GM19395 (cell line): Measurements from ENCODE around the gene HSPA12B.

Source experiments
- ATAC-seq: cut with Tn5 transposase; IDR thresholded peaks from one replicate; pipeline ENCODE4 v1.9.1; 2021; ENCODE audit warnings: mild to moderate bottlenecking, moderate library complexity; ENCODE audit not compliant: unreplicated experiment

The HSPA12B gene

DNA sequence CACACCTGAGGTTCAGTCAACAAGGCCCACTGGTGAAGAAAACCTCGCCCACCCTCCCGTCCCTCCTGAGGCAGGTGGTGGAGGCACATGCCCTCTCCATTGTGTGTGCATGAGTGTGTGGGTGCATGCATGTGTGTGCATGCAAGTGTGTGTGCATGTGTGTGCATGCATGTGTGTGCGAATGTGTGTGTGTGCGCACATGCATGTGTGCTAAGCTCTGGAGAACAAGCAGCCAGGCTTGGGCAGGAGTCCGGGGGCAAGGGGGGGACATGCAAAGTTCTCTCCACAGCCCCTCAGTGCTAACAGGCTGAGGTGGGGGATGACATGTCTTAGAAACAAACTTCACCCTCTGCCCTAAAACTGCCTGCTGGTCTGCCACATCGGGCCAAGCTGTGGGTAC, 3.1 kb upstream of the HSPA12B start:
- no peak for ATAC-seq

DNA sequence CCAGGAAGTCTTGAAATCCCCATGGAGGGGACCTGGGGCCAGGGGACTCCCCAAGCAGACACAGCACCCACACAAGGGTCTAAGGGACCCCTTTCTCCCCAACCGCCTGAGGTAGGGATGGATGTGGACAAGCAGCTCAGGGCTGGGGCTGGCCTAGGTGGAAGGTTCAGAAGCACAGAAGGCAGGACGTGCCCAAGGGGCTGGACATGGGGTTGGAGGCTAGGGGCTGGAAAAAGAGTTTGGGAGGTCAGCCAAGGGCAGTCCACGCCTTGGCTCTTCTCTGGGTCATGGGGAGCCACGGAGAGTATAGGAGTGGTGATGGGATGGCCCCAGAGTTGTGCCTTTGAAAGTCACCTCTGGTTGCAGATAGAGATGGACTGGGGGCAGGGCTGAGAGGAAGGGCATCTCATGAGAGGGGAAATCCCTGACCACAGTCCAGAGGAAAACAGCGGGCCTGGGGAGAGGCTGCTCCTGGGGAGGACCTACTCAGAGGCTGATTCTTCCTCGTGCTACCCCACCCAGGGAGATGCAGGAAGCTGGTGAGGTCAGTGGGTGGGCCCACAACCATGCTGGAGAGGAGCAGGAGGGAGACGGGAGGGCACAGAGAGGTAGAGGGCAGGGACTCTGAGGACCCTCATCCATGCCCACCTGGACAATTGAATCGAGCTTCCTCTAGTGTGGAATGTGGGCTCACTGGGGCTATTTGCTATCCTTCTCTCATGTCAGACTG, 2.5 kb upstream of the HSPA12B start:
- no peak for ATAC-seq

DNA sequence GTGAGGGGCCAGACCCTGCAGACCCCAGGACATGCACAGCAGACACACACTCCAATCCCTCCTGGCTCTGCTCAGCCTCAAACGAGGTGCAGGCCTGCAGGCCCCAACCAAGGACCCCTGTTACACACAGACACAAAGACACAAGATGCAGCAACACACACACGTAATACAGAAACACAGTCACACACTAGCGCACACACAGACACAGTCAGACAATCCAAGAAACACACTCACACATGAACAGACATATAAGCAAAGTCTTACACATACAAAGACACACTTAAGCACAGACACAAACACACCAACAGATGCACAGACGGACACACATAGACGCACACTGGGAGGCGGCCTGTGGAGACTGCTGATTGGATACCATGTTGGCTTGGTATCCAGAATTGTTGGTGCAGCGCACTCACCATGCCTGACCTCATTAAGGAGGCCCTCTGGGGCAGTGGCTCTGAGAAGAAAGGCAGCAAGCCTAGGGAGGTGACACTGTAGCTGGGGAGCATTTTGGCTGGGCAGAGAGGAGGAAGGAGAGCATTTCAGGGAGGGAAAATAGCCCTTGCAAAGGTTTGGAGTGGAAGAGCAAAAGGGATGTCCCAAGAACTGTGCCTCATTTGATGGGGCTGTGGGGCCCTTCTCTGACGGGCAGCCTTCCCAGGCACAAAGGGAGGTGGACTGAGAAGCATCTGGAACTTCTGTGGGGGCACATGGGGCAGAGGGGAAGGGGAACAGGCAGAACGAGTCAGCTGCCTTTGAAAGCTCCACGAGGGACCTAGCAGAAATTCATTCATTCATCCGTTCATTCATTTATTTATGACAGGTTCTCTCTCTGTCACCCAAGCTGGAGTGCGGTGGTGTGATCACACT, 1.4 kb upstream of the HSPA12B start:
- ATAC-seq, result no peak

DNA sequence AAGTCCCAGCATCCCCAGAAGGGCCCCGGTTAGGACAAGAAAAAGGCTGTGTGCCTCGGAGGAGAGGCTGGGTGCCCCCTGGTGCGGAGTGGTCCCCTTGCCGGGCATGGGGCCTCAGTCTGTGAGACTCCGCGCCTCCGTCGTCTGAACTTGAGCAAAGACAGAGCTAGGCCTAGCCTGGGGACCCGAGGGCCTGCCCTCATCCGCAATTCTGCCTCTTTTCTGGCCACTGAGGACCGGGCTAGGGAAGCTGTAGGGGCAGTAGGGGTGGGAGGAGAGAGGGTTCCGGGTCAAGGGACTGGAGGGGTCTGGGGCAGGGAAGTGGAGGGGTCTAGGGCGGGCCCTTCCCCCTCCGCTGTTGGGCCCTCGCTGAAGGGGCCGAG, 550 bp upstream of the HSPA12B start:
- ATAC-seq, result no peak

- no peak for ATAC-seq
Measured at GRCh38 chr20:3733119-3733995, 872 bp downstream of the HSPA12B start.

DNA sequence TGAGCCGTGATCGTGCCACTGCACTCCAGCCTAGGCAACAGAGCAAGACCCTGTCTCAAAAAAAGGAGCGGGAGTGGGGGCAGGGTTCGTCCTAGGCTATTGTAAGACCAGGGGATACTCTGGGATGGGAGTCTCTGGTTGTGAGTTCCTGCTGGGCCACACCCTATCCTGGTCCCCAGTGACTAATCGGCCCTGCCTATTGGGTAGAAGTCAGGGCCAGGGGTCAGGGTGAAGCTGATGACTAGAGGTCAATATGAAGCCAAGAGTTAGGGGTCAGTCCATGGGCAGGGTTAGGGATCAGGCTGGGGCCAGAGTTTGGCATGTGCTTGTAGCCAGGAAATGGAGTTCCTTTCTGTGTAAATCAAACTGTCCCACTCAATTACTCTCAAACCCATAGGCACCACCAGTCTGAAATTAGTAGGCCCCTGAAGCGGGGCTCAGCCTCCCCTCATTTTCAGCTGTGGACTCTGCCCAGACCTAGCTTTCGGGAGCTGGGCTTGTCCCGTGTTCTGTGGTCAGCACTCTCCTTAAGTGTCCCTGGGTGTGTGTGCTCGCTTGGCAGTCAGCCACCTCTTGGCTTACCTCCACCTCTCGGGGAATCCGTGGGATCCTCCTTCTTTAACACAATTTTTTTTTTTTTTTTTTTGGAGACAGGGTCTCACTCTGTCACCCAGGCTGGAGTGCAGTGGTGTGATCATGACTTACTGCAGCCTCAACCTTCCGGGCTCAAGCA, 1.8 kb downstream of the HSPA12B start:
- no peak for ATAC-seq

- no peak for ATAC-seq
Measured at GRCh38 chr20:3735768-3736167, 3.3 kb downstream of the HSPA12B start.

DNA sequence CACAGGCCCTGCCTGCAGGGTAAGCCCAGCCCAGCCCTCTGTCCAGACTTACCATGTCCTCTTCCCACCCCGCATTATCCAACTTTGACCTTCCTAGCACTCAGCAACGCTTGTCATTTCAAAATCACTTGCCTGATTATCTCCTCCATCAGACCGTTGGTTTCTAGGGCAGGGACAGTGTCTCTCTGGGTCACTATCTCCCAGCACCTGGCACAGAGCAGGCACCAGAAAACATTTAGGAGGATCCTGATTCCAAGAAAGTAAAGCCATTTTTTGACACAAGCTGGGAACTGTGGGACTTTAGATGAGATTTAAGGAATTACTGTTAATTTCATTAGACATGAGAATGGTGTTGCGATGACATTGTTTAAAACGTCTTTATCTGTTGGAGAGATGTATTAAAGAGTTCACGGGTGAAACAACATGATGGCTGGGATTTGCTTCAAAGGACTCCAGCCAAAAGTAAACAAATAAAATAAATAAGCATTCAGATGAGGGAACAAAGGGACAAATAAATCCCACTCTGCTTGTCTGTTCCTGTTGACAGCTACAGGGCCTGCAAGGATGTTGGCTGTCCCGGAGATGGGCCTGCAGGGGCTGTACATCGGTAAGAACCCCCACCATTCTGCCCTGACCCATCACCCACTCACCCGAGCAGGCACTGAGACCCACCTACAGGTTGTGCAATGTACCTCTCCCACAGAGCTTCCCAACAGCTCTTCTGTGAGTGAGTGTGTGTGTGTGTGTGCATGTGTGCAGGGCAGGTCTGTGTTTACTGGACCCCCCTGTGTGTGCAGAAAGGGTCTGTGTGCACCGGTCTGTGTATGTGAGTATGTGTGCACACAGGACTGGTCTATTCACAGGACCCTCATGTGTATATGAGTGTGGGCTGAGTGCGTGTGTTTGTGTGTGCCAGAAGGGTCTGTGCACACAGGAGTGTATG, 5.9 kb downstream of the HSPA12B start:
- no peak for ATAC-seq

DNA sequence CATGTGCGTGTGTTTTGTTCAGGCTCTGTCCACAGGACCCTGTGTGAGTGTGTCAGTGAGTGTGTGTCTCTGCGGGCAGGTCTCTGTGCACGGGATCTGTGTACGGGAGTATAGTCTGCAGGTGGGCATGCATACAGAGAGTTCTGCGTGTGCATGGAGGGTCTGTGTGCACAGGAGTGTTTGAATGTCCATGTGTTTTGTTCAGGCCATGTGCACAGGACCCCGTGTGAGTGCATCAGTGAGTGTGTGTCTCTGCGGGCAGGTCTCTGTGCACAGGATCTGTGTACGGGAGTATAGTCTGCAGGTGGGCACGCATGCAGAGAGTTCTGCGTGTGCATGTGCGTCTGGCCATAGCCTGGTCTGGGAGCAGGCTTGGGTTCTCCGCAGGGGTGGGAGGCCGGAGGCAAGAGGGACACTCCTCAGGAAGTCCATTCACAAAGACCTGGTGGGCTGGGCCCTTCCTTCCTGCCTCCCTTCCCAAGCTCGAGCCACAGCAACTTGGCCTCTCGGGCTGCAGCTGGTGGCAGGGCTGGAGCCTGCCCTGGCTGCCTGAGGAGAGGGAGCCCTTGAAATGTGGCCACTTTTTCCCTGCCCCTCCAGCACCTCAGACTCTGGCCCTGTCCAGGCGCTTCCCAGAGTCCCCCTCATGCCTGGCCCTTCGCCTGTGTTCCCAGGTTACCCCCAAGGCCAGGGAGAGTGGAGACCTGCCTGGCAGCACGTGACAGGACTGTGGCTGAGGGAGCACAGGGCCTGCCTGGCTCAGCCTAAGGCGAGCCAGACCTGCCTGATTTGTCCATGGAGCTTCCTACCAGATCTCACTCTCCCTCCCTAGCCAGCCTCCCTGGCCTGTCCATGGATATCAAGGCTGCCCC, 6.8 kb downstream of the HSPA12B start:
- ATAC-seq, result no peak

GRCh38 chr20:3739926-3740451, 7.5 kb downstream of the HSPA12B start:
- no peak for ATAC-seq

DNA sequence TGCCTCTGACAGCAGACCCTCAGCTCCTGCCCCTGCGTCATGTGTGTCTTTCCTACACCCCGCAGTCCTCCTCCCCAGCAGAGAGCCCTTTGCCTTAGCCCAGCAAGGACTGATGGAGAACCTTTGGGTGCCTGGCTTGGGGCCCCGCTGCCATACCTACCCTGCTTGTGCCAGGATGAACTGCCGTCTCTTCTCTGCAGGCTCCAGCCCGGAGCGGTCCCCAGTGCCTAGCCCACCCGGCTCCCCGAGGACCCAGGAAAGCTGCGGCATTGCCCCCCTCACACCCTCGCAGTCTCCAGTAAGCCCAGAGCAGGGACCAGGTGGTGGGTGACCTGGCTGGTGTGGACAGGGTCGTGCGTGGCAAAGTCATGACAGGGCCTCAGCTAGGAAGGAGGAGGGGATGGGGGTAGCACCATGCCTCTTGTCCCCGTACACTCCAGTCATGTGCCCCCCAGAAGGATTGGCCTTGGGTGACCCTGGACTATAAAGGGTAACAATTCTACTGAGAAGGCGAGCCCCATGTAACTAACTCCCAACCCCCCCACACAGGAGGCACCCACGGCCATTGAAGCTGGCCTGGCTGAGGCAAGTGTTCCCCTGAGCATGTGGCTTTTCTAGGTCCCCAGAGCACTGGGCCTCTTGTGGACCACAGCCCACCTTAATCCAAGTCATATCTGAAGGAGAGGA, 8.3 kb downstream of the HSPA12B start:
- no peak for ATAC-seq

DNA sequence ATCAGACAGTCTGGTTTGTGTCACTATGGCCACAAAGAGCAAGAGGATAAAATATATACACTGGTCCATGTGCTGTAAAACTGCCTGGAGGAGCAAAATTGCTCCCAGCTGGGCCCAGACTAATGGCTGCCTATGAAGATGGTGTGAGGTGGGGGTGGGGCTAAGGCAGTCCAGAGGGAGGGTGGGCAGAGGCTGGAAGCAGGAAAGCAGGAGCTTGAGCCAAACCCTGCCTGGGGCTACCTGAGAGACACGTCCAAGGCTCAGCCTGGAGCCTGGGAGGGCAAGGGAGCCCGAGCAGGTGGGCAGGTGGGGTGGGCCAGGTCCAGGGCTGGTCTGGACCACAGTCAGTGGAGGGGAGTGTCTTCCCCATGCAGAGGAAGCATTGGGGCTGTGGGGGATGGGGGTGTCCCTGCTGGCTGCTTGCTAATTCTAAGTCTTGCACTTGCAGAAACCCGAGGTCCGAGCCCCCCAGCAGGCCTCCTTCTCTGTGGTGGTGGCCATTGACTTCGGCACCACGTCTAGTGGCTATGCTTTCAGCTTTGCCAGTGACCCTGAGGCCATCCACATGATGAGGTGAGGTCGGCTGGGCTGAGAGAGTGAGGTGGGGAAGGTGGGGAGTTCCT, 9.5 kb downstream of the HSPA12B start:
- ATAC-seq, result no peak

GRCh38 chr20:3743251-3743650, 10.8 kb downstream of the HSPA12B start:
- ATAC-seq, result no peak

- ATAC-seq, result no peak
Measured at GRCh38 chr20:3744037-3744436, 11.6 kb downstream of the HSPA12B start.

DNA sequence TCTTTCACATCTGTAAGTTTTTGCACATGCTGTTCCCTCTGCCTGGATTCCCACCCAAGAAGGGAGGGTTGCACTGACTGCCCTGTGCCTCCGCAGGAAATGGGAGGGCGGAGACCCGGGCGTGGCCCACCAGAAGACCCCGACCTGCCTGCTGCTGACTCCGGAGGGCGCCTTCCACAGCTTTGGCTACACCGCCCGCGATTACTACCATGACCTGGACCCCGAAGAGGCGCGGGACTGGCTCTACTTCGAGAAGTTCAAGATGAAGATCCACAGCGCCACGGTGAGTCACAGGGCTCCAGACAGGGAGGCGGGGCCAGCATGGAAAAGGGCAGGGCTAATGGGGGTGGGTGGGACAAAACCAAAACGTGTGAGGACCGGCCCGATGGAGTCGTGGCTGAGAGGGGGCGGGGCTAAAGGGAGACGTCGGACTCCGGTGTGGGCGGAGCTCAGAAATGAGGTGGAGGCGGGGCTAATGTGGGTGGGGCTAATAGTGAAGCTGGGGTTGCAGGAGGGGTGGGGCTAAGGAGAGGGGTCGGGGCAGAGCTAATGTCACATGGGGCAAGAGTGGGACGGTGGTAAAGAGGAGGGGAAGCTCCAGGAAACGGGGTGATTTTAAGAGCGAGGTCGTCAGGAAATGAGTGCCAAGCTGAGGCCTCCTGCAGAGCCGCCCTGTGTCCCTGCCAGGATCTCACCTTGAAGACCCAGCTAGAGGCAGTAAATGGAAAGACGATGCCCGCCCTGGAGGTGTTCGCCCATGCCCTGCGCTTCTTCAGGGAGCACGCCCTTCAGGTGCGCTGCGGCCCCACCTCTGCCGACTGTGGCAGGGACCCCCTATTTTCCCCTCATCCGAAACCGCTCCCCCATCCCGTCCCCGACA, 12.6 kb downstream of the HSPA12B start:
- ATAC-seq, result no peak

DNA sequence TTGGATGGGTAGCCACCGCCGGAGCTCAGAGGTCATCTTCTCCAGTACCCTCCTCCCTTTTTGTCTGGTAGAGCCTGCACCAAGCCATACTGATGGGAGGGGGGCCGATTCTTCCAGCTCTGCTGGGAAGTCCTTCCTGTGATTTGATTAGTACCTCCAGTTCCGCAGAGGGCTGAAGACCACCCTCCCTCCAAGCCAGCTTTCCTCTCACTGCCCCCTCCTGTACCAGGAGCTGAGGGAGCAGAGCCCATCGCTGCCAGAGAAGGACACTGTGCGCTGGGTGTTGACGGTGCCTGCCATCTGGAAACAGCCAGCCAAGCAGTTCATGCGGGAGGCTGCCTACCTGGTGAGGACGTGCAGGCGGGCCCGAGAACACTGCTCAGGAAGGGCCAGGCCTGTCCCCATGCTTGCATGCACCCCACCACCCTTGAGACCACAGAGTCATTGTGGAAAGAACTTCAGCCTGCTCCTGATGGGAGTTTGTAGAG, 13.2 kb downstream of the HSPA12B start:
- no peak for ATAC-seq
